ENCODE measurements around the gene CUBN. TPM values are rescaled to one million over a fixed set of nuclear protein-coding genes. Genes with fewer than 3 reads are reported as not detected.

The CUBN gene
- total and polyA plus RNA-seq, 2 of the 13 experiments (the other 11 are each of a cell fraction or from before 2014, with no cell fraction given): 0.27 to 0.32 TPM

DNA sequence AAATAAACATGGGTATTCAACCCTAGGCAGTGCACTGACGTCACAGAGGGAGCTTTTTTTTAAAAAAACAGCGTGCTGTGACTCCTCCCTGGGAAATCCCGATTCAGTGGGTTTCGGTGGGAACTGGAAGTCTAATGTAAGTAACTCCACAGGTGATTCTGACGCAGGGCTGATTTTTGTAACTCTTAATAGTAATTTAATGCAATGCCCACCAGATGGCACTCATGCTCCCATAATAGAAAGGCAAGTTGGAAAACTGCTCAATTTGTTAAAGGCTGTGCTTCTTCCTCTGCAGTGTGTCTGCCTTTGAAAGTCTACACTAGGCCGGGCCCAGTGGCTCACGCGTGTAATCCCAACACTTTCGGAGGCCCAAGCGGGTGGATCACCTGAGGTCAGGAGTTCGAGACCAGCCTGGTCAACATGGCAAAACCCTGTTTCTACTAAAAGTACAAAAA is 301.5 kb downstream of the CUBN start:
- H3K9me3 ChIP-seq (ENCODE audit: low read length): no peaks in the 10 kb centered on the region
- DNase-seq (ENCODE audit: low spot score) (peak; percentile 69), FAIRE-seq (peak; percentile 82), ATAC-seq (peak; percentile 80)
- no peak overlapping the region for H3K9ac ChIP-seq (ENCODE audit: insufficient read depth, low read depth, low read length)
- intact Hi-C loops (cut with micrococcal nuclease; ENCODE audit: unreplicated experiment) (loop anchor here (1.0 kb wide), 2 partner anchors 429 to 602 kb away; no protein-coding TSS in a partner anchor), in situ Hi-C loops (cut with HindIII; ENCODE audit: extremely low pct_ligation_motif_present, low pct_unique_long_range_greater_than_20kb) (loop anchor here (25.0 kb wide), 1 partner anchor 609 kb away; no protein-coding TSS in a partner anchor)
- 9% methylated on average over 11 of the region's 11 CpGs for WGBS (ENCODE audit: low lambda C conversion rate)
- no TSS peak for BruUV-seq (replicated peaks)
- H4K20me1 ChIP-seq (ENCODE audit: insufficient read depth, low read length): no peaks in the 10 kb centered on the region
- H3K27ac ChIP-seq (ENCODE audit: extremely low read length, insufficient read depth, low read length): no peak overlapping the region
- ChIA-PET POLR2A (no interaction called here), CTCF (ENCODE audit: low intra/inter-chr PET ratio, low total read pairs) (interaction anchor here (1.3 to 1.7 kb wide), 3 partner anchors 403 to 603 kb away, joined by 3 to 9 read pairs (median 6); no protein-coding TSS in a partner anchor)
- no peaks in the 10 kb centered on the region; a peak in 1 of 5 replicates for H3K27me3 ChIP-seq (ENCODE audit: control insufficient read depth in 1 of 2, insufficient read depth in 2 of 2, low read length in 2 of 2)
- no peaks in the 10 kb centered on the region for H3K79me2 ChIP-seq (ENCODE audit: insufficient read depth, low read length)
- no peak overlapping the region for H3K4me2 ChIP-seq (ENCODE audit: low read depth, low read length)
- H2AFZ ChIP-seq (ENCODE audit: low read length): no peak overlapping the region
- H3K4me3 ChIP-seq (replicated peaks in 1 of 3; ENCODE audit: insufficient read depth in 1 of 3, low read depth in 2 of 3, low read length in 3 of 3): no peak overlapping the region
- H3K36me3 ChIP-seq (replicated peaks in 1 of 2; ENCODE audit: control insufficient read depth in 1 of 2, insufficient read depth in 2 of 2, low read length in 2 of 2): no peaks in the 10 kb centered on the region
- H3K4me1 ChIP-seq (ENCODE audit: insufficient read depth, low read length): no peaks in the 10 kb centered on the region
- no peak for TF ChIP-seq TMF1 (CRISPR knock-in tag; IDR thresholded peaks at IDR 0.05; ENCODE audit: low read depth)
- TF ChIP-seq, protein P1, sequence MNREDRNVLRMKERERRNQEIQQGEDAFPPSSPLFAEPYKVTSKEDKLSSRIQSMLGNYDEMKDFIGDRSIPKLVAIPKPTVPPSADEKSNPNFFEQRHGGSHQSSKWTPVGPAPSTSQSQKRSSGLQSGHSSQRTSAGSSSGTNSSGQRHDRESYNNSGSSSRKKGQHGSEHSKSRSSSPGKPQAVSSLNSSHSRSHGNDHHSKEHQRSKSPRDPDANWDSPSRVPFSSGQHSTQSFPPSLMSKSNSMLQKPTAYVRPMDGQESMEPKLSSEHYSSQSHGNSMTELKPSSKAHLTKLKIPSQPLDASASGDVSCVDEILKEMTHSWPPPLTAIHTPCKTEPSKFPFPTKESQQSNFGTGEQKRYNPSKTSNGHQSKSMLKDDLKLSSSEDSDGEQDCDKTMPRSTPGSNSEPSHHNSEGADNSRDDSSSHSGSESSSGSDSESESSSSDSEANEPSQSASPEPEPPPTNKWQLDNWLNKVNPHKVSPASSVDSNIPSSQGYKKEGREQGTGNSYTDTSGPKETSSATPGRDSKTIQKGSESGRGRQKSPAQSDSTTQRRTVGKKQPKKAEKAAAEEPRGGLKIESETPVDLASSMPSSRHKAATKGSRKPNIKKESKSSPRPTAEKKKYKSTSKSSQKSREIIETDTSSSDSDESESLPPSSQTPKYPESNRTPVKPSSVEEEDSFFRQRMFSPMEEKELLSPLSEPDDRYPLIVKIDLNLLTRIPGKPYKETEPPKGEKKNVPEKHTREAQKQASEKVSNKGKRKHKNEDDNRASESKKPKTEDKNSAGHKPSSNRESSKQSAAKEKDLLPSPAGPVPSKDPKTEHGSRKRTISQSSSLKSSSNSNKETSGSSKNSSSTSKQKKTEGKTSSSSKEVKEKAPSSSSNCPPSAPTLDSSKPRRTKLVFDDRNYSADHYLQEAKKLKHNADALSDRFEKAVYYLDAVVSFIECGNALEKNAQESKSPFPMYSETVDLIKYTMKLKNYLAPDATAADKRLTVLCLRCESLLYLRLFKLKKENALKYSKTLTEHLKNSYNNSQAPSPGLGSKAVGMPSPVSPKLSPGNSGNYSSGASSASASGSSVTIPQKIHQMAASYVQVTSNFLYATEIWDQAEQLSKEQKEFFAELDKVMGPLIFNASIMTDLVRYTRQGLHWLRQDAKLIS (CRISPR knock-in tag; IDR thresholded peaks at IDR 0.05): no peak
- TF ChIP-seq SMC3 (IDR thresholded peaks at IDR 0.05; ENCODE audit: low read length): peak; percentile 67
- TF ChIP-seq CREB1 (IDR thresholded peaks at IDR 0.05): peak; percentile 84
- no peak for TF ChIP-seq CREB1 (CRISPR knock-in tag; IDR thresholded peaks at IDR 0.05)
- TF ChIP-seq, protein P2, sequence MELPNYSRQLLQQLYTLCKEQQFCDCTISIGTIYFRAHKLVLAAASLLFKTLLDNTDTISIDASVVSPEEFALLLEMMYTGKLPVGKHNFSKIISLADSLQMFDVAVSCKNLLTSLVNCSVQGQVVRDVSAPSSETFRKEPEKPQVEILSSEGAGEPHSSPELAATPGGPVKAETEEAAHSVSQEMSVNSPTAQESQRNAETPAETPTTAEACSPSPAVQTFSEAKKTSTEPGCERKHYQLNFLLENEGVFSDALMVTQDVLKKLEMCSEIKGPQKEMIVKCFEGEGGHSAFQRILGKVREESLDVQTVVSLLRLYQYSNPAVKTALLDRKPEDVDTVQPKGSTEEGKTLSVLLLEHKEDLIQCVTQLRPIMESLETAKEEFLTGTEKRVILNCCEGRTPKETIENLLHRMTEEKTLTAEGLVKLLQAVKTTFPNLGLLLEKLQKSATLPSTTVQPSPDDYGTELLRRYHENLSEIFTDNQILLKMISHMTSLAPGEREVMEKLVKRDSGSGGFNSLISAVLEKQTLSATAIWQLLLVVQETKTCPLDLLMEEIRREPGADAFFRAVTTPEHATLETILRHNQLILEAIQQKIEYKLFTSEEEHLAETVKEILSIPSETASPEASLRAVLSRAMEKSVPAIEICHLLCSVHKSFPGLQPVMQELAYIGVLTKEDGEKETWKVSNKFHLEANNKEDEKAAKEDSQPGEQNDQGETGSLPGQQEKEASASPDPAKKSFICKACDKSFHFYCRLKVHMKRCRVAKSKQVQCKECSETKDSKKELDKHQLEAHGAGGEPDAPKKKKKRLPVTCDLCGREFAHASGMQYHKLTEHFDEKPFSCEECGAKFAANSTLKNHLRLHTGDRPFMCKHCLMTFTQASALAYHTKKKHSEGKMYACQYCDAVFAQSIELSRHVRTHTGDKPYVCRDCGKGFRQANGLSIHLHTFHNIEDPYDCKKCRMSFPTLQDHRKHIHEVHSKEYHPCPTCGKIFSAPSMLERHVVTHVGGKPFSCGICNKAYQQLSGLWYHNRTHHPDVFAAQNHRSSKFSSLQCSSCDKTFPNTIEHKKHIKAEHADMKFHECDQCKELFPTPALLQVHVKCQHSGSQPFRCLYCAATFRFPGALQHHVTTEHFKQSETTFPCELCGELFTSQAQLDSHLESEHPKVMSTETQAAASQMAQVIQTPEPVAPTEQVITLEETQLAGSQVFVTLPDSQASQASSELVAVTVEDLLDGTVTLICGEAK (IDR thresholded peaks at IDR 0.05): no peak
- TF ChIP-seq, protein P2 (CRISPR knock-in tag; IDR thresholded peaks at IDR 0.05): no peak
- TF ChIP-seq, protein P3, sequence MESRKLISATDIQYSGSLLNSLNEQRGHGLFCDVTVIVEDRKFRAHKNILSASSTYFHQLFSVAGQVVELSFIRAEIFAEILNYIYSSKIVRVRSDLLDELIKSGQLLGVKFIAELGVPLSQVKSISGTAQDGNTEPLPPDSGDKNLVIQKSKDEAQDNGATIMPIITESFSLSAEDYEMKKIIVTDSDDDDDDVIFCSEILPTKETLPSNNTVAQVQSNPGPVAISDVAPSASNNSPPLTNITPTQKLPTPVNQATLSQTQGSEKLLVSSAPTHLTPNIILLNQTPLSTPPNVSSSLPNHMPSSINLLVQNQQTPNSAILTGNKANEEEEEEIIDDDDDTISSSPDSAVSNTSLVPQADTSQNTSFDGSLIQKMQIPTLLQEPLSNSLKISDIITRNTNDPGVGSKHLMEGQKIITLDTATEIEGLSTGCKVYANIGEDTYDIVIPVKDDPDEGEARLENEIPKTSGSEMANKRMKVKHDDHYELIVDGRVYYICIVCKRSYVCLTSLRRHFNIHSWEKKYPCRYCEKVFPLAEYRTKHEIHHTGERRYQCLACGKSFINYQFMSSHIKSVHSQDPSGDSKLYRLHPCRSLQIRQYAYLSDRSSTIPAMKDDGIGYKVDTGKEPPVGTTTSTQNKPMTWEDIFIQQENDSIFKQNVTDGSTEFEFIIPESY (CRISPR knock-in tag; IDR thresholded peaks at IDR 0.05): no peak
